ENCODE measurements around the gene KRT17.

DNA sequence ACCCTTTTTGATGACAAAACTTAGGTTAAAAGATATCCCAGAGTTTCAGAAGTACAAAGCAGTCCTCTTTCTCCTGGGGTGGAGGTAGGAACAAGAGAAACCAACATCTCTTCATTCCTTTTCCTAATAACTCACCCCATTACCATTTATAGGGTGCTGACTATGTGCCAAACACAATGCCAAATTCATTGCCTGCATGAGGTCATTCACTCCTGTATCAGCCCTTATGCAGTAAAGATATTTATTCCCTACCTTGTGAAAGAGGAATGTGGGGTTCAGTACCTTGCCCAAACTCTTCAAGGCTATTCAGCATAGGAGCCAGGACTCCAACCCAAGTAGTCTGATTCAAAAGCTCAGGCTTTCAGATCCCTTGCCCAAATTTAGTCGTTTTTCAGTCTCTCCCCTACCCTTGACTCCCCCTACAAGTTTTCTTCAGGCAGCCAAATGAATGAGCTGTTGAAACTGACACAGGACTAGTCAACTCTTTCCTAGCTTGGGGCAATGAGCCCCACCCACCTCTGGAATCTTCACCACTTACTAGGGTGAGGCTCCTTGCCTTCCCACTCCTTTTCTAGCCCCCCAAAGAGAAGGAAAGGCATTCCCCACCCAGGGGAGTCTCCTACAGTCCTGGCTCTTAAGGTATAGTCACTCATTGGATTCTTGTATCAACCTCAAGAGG lies 43.5 kb downstream of the KRT17 start:
- TF ChIP-seq POLR2A (IDR thresholded peaks at IDR 0.05) (no peak), CTCF (IDR thresholded peaks at IDR 0.05) (no peak)
